HG03196 (cell line): ENCODE data around the gene AGXT2.
A peak's percentile ranks its signal among the peaks of the same experiment; 100 is the strongest.

ENCODE experiments used
- ATAC-seq: cut with Tn5 transposase; IDR thresholded peaks from one replicate; pipeline ENCODE4 v1.9.1; 2021; ENCODE audit not compliant: unreplicated experiment

The AGXT2 gene

GRCh38 chr5:34970552-34970951 lies 77.2 kb downstream of the AGXT2 start:
- ATAC-seq: no peak

GRCh38 chr5:34968258-34968657 lies 79.5 kb downstream of the AGXT2 start:
- ATAC-seq: no peak

- no peak for ATAC-seq
Measured at GRCh38 chr5:34967540-34967939, 80.2 kb downstream of the AGXT2 start.

- peak; percentile 94 for ATAC-seq
Measured at GRCh38 chr5:34959323-34959722, 88.4 kb downstream of the AGXT2 start.

GRCh38 chr5:34957857-34958690 lies 89.7 kb downstream of the AGXT2 start:
- peak; percentile 42 for ATAC-seq

GRCh38 chr5:34957321-34957720 lies 90.4 kb downstream of the AGXT2 start:
- ATAC-seq: no peak
